ENCODE measurements around the gene MCF2L. TPM values are rescaled to one million over a fixed set of nuclear protein-coding genes. Genes with fewer than 3 reads are reported as not detected.

The MCF2L gene
- total and polyA plus RNA-seq, 2 experiments from 2014 or later, result 4.8 to 25.6 TPM

GRCh38 chr13:113105032-113105920, 136.3 kb downstream of the MCF2L start, which contains the start of gene F7:
F7 (plus strand) TSS chr13:113105791; CDS start chr13:113105842, 51 bp downstream.
- no peak for DNase-seq (ENCODE audit: low spot score)
- Mint-ChIP-seq H3K4me1 (peaks cover 9% of the 10 kb centered on the region; the same call in 2 of the 3 replicates), H3K4me3 (no peak within 1 kb of the TSS; the same call in 2 of the 3 replicates), H3K27ac (no peak within 1 kb of the TSS), H3K36me3 (ENCODE audit: low read depth) (peaks cover 4% of the 10 kb centered on the region; the same call in 2 of the 3 replicates), H3K9me3 (peaks cover 7% of the 10 kb centered on the region; the same call in 2 of the 3 replicates), H3K27me3 (ENCODE audit: insufficient read depth, low read depth, poor library complexity) (peaks cover 22% of the 10 kb centered on the region)
- no peaks in the 10 kb centered on the region for H4K20me1 ChIP-seq (replicated peaks; ENCODE audit: insufficient read depth)
- 0 out of 2 replicates have a peak within 1 kb of the TSS, but pooled peaks have one; percentile 32 for H2AFZ ChIP-seq
- no peaks in the 10 kb centered on the region for H3K36me3 ChIP-seq (ENCODE audit: insufficient read depth)
- no peak within 1 kb of the TSS for H3K4me2 ChIP-seq
- ATAC-seq, result no peak; the same call in 2 of the 3 replicates
- no peaks in the 10 kb centered on the region for H3K9me2 ChIP-seq (ENCODE audit: insufficient read depth)
- no peaks in the 10 kb centered on the region for H3K79me2 ChIP-seq (replicated peaks; ENCODE audit: insufficient read depth)
- no peak for TF ChIP-seq ZNF331 (CRISPR knock-in tag; IDR thresholded peaks at IDR 0.05; ENCODE audit: low read depth)
- TF ChIP-seq POLR2AphosphoS5 (IDR thresholded peaks at IDR 0.05; ENCODE audit: low read depth), result no peak
- no peak for TF ChIP-seq EZH2phosphoT487 (IDR thresholded peaks at IDR 0.05; ENCODE audit: unreplicated experiment)
- no peak for TF ChIP-seq ETS1 (IDR thresholded peaks at IDR 0.05)
- no peak for TF ChIP-seq ZNF462 (CRISPR knock-in tag; IDR thresholded peaks at IDR 0.05)
- no peak for TF ChIP-seq NANOG (IDR thresholded peaks at IDR 0.05; ENCODE audit: borderline replicate concordance)
- TF ChIP-seq EZH2 (IDR thresholded peaks at IDR 0.05; ENCODE audit: low read depth, unreplicated experiment), result no peak
- TF ChIP-seq REST (IDR thresholded peaks at IDR 0.05; ENCODE audit: unreplicated experiment), result no peak
- no peak for TF ChIP-seq JUNB (IDR thresholded peaks at IDR 0.05; ENCODE audit: unreplicated experiment)
- TF ChIP-seq CTCF (conservative IDR thresholded peaks at IDR 0.05; ENCODE audit: low read depth in 2 of 2), result no peak
- no peak for TF ChIP-seq ZNF114 (CRISPR knock-in tag; IDR thresholded peaks at IDR 0.05)
- TF ChIP-seq CREB1 (CRISPR knock-in tag; IDR thresholded peaks at IDR 0.05; ENCODE audit: low read depth), result no peak
- TF ChIP-seq STAT1 (IDR thresholded peaks at IDR 0.05; ENCODE audit: unreplicated experiment), result no peak
- no peak within 1 kb of the TSS for H3K27ac ChIP-seq (ENCODE audit: low read depth)
- no peaks in the 10 kb centered on the region for H3F3A ChIP-seq (replicated peaks; ENCODE audit: low read depth)
- no peak within 1 kb of the TSS for H3K4me3 ChIP-seq
- H3K4me1 ChIP-seq (ENCODE audit: insufficient read depth), result peaks cover 4% of the 10 kb centered on the region; the same call in 1 of the 2 replicates
- peaks cover 14% of the 10 kb centered on the region for H3K27me3 ChIP-seq (ENCODE audit: insufficient read depth)
